ENCODE results near the gene ACVR2B.

GRCh38 chr3:38541806-38542205, 88.1 kb downstream of the ACVR2B start:
- TF ChIP-seq CTCF (IDR thresholded peaks at IDR 0.05): no peak
- no peak for TF ChIP-seq EZH2 (IDR thresholded peaks at IDR 0.05; ENCODE audit: borderline replicate concordance, insufficient read depth, low read depth, low read length, poor library complexity, severe bottlenecking)
